A549 (cell line): ENCODE data around the gene MLX. TPM values are rescaled to one million over a fixed set of nuclear protein-coding genes. Genes with fewer than 3 reads are reported as not detected.

Experiments
- ATAC-seq, 2 experiments: fragments of 200-7000 bp in 1 of 2; fragments of >200 bp in 1 of 2; cut with Nextera tagmentation in 1 of 2; cut with Tn5 transposase in 1 of 2; 3 replicates each; pipeline versions ENCODE4 v1.8.0 to v1.9.1; 2018 to 2020; ENCODE audit warnings: mild to moderate bottlenecking in 1 of 2, moderate library complexity in 1 of 2
- CTCF ChIA-PET: fragments of 300-600 bp; sonication (Branson Sonifier 250); formaldehyde crosslinking; extraction: SDS; loops from one replicate; lab custom pipeline; 2021; ENCODE audit warnings: antibody characterized with exemption, inconsistent platforms; lab: Yijun Ruan, JAX
- POLR2A ChIA-PET: fragments of 350-600 bp; formaldehyde crosslinking; extraction: SDS; loops from one replicate; lab custom pipeline; 2021; ENCODE audit warnings: antibody characterized with exemption, inconsistent platforms; lab: Yijun Ruan, JAX
- DNase-seq, 2 experiments: peaks; one replicate each; pipeline versions ENCODE4 v3.0.0 to v3.0.0-alpha.2; 2011 to 2016; ENCODE audit warnings: low read depth in 1 of 2, low spot score in 1 of 2
- FAIRE-seq: peaks from 2 replicates; lab custom pipeline; 2011; peaks lifted over from hg19 to GRCh38; lab: Jason Lieb, UNC
- H3K27ac ChIP-seq, 2 experiments: fragments of >200 bp; sonication (Bioruptor Twin); formaldehyde crosslinking; 3 replicates each; pipeline ENCODE4 v1.5.1; 2016 to 2017
- H3K4me1 ChIP-seq: fragments of >200 bp; sonication (Bioruptor Twin); formaldehyde crosslinking; 3 replicates; pipeline ENCODE4 v1.6.1; 2016
- H3K4me2 ChIP-seq: fragments of >200 bp; sonication (Bioruptor Twin); formaldehyde crosslinking; 3 replicates; pipeline ENCODE4 v1.6.1; 2016
- H3K4me3 ChIP-seq: fragments of >200 bp; sonication (Bioruptor Twin); formaldehyde crosslinking; 3 replicates; pipeline ENCODE4 v1.5.1; 2016
- H3K9me3 ChIP-seq: fragments of >200 bp; sonication (Bioruptor Twin); formaldehyde crosslinking; 3 replicates; pipeline ENCODE4 v1.6.1; 2016
- ATOH8 ChIP-seq: fragments of 250-450 bp; sonication (Bioruptor Pico); IDR thresholded peaks from 2 replicates; pipeline ENCODE4 v1.5.0; 2020; ENCODE audit warnings: low read depth, mild to moderate bottlenecking, moderate library complexity
- BCL3 ChIP-seq: fragments of >200 bp; sonication (Bioruptor Twin); formaldehyde crosslinking; IDR thresholded peaks from 3 replicates; pipeline ENCODE4 v1.6.1; 2016
- CEBPB ChIP-seq, 2 experiments: fragments of >200 bp in 1 of 2; sonication (Bioruptor Twin) in 1 of 2; formaldehyde crosslinking in 1 of 2; IDR thresholded peaks; 2 replicates each; pipeline ENCODE4 v1.6.1; 2012 to 2016
- CHD4 ChIP-seq: fragments of 200-600 bp; sonication (generic); IDR thresholded peaks from 2 replicates; pipeline ENCODE4 v1.6.1; 2016; ENCODE audit warnings: antibody characterized with exemption, mild to moderate bottlenecking, borderline replicate concordance
- E2F6 ChIP-seq: IDR thresholded peaks from 2 replicates; pipeline ENCODE4 v1.6.1; 2012; ENCODE audit warnings: low read depth, borderline replicate concordance
- ELK1 ChIP-seq: fragments of 150-350 bp; IDR thresholded peaks from 2 replicates; pipeline ENCODE4 v1.6.1; 2014; ENCODE audit warnings: low read depth, mild to moderate bottlenecking, low read length
- FOSB ChIP-seq: fragments of 250-450 bp; sonication (Bioruptor Pico); IDR thresholded peaks from 2 replicates; pipeline ENCODE4 v1.5.0; 2020; ENCODE audit warnings: mild to moderate bottlenecking, moderate library complexity
- FOXS1 ChIP-seq: fragments of 250-450 bp; sonication (Bioruptor Pico); IDR thresholded peaks from 2 replicates; pipeline ENCODE4 v1.5.0; 2020; ENCODE audit warnings: mild to moderate bottlenecking, moderate library complexity
- GATA3 ChIP-seq: IDR thresholded peaks from 2 replicates; pipeline ENCODE4 v1.6.1; 2012; ENCODE audit warnings: borderline replicate concordance
- HES2 ChIP-seq: fragments of >200 bp; sonication (Bioruptor Twin); formaldehyde crosslinking; IDR thresholded peaks from 2 replicates; pipeline ENCODE4 v1.6.1; 2016
- HEYL ChIP-seq: fragments of 250-450 bp; sonication (Bioruptor Pico); IDR thresholded peaks from 2 replicates; pipeline ENCODE4 v1.8.0; 2021; ENCODE audit warnings: mild to moderate bottlenecking, moderate library complexity
- HOXA7 ChIP-seq: fragments of 250-450 bp; sonication (Bioruptor Pico); IDR thresholded peaks from 2 replicates; pipeline ENCODE4 v1.5.0; 2020; ENCODE audit warnings: mild to moderate bottlenecking, moderate library complexity
- HOXB13 ChIP-seq: fragments of 250-450 bp; sonication (Bioruptor Pico); IDR thresholded peaks from 2 replicates; pipeline ENCODE4 v1.5.0; 2020; ENCODE audit warnings: low read depth, mild to moderate bottlenecking, moderate library complexity
- JUNB ChIP-seq: fragments of >200 bp; sonication (Bioruptor Twin); formaldehyde crosslinking; IDR thresholded peaks from 2 replicates; pipeline ENCODE4 v1.6.1; 2016
- KDM1A ChIP-seq: fragments of 200-600 bp; sonication (generic); IDR thresholded peaks from 2 replicates; pipeline ENCODE4 v1.6.1; 2016; ENCODE audit warnings: low read depth, mild to moderate bottlenecking
- MAFK ChIP-seq: fragments of 450-650 bp; IDR thresholded peaks from 2 replicates; pipeline ENCODE4 v1.6.1; 2014; ENCODE audit not compliant: partially characterized antibody
- MAX ChIP-seq: IDR thresholded peaks from 2 replicates; pipeline ENCODE4 v1.6.1; 2012
- MAZ ChIP-seq: fragments of 150-350 bp; IDR thresholded peaks from 2 replicates; pipeline ENCODE4 v1.6.1; 2014; ENCODE audit warnings: antibody characterized with exemption, low read depth, low read length, borderline replicate concordance
- NR3C1 ChIP-seq: fragments of >200 bp; sonication (Bioruptor Twin); formaldehyde crosslinking; IDR thresholded peaks from 3 replicates; pipeline ENCODE4 v1.6.1; 2017
- PBX3 ChIP-seq: IDR thresholded peaks from 2 replicates; pipeline ENCODE4 v1.6.1; 2012
- PHF8 ChIP-seq: fragments of 200-600 bp; sonication (generic); IDR thresholded peaks from 2 replicates; pipeline ENCODE4 v1.6.1; 2016; ENCODE audit warnings: low read depth, mild to moderate bottlenecking, antibody characterized with exemption, moderate library complexity, borderline replicate concordance
- POLR2A ChIP-seq: IDR thresholded peaks from 2 replicates; pipeline ENCODE4 v1.6.1; 2012; ENCODE audit warnings: mild to moderate bottlenecking, low read length
- RAD21 ChIP-seq, 2 experiments: fragments of >200 bp in 1 of 2; sonication (Bioruptor Twin) in 1 of 2; formaldehyde crosslinking in 1 of 2; IDR thresholded peaks in 1 of 2; conservative IDR thresholded peaks in 1 of 2; 2 replicates in 1 of 2; 3 replicates in 1 of 2; pipeline ENCODE4 v1.6.1; 2012 to 2018; ENCODE audit warnings: inconsistent platforms in 1 of 2
- RCOR1 ChIP-seq: fragments of 150-350 bp; IDR thresholded peaks from 2 replicates; pipeline ENCODE4 v1.6.1; 2014; ENCODE audit warnings: antibody characterized with exemption, low read length, low read depth
- REST ChIP-seq: fragments of 200-600 bp; sonication (generic); IDR thresholded peaks from 2 replicates; pipeline ENCODE4 v1.6.1; 2016; ENCODE audit warnings: antibody characterized with exemption, mild to moderate bottlenecking, moderate library complexity
- SMC3 ChIP-seq: fragments of >200 bp; sonication (Bioruptor Twin); formaldehyde crosslinking; IDR thresholded peaks from 3 replicates; pipeline ENCODE4 v1.6.1; 2018; ENCODE audit warnings: inconsistent platforms
- TFCP2L1 ChIP-seq: fragments of 250-450 bp; sonication (Bioruptor Pico); IDR thresholded peaks from 2 replicates; pipeline ENCODE4 v1.5.0; 2021; ENCODE audit warnings: mild to moderate bottlenecking
- USF2 ChIP-seq: fragments of 450-650 bp; IDR thresholded peaks from 2 replicates; pipeline ENCODE4 v1.6.1; 2014; ENCODE audit warnings: antibody characterized with exemption
- ZNF302 ChIP-seq: fragments of 250-450 bp; sonication (Bioruptor Pico); IDR thresholded peaks from 2 replicates; pipeline ENCODE4 v1.9.0; 2021; ENCODE audit warnings: inconsistent platforms, mild to moderate bottlenecking, moderate library complexity
- WGBS: methylation state at CpG from one replicate; pipeline ENCODE4 v1.1.6; 2017; ENCODE audit errors: missing lambda C conversion rate; 5-methylcytosine and 5-hydroxymethylcytosine counted together
- polyA plus RNA-seq, 4 experiments: library from polyadenylated mRNA; depleted of rRNA in 3 of 4; stranded (reverse); fragments of >200 nt; fragmentation: RNase III in 1 of 4; extraction: RNeasy Plus Mini Kit Qiagen cat#74134 plus additional on column Dnase treatment in 1 of 4; gene quantifications; 2 replicates in 3 of 4; 3 replicates in 1 of 4; pipeline ENCODE4 v1.2.3, GENCODE V29; 2011 to 2017

The MLX gene
- polyA plus RNA-seq, 2 of the 4 experiments (the other 2 are of a cell fraction): 46.3 to 48.0 TPM

- Histone ChIP-seq H3K27ac (peak overlapping the region; percentile 95 to 98), H3K4me3 (peak overlapping the region; percentile 14; the same call in 1 of the 3 replicates), H3K4me1 (peaks cover 63% of the 10 kb centered on the region), H3K4me2 (peak overlapping the region; percentile 83), H3K9me3 (no peaks in the 10 kb centered on the region)
- WGBS: 16% methylated on average over 6 of the region's 6 CpGs
- DNase-seq (peak in 1 of 2 experiments; percentile 84), FAIRE-seq (no peak), ATAC-seq (peak; percentile 10 to 44; a peak in 5 of 6 replicates)
- ChIA-PET CTCF (interaction anchor here (0.5 to 17.8 kb wide), 37 partner anchors 8 to 332 kb away, joined by 3 to 364 read pairs (median 8); partner anchors contain the start of genes CAVIN1 and NAGLU), POLR2A (interaction anchor here (0.6 to 4.5 kb wide), 11 partner anchors 8 to 194 kb away, joined by 3 to 66 read pairs (median 5); partner anchors contain the start of genes CAVIN1, NAGLU and STAT3)
- peak; percentile 40 for TF ChIP-seq JUNB
- TF ChIP-seq USF2: no peak
- TF ChIP-seq GATA3: peak; percentile 10; the same call in 1 of the 2 replicates
- TF ChIP-seq MAFK: no peak
- no peak for TF ChIP-seq CHD4
- no peak for TF ChIP-seq CEBPB (IDR thresholded peaks at IDR 0.05)
- no peak for TF ChIP-seq ZNF302 (CRISPR knock-in tag)
- no peak for TF ChIP-seq SMC3
- 0 out of 2 replicates have a peak, but pooled peaks have one; percentile 48 for TF ChIP-seq HEYL (CRISPR knock-in tag)
- TF ChIP-seq BCL3: peak; percentile 17; the same call in 1 of the 3 replicates
- no peak; the same call in 1 of the 2 replicates for TF ChIP-seq ATOH8
- no peak for TF ChIP-seq TFCP2L1
- TF ChIP-seq E2F6: no peak
- TF ChIP-seq REST: no peak
- TF ChIP-seq FOSB (CRISPR knock-in tag): no peak
- TF ChIP-seq RAD21 (conservative IDR thresholded peaks at IDR 0.05 in 1 of 2, IDR thresholded peaks at IDR 0.05 in 1 of 2): no peak
- TF ChIP-seq MAZ: no peak
- TF ChIP-seq HOXA7 (CRISPR knock-in tag): no peak
- no peak for TF ChIP-seq HOXB13 (CRISPR knock-in tag)
- no peak for TF ChIP-seq RCOR1
- TF ChIP-seq HES2: no peak
- no peak for TF ChIP-seq NR3C1
- TF ChIP-seq PHF8: no peak
- TF ChIP-seq FOXS1 (CRISPR knock-in tag): no peak
- peak; percentile 11; the same call in 1 of the 2 replicates for TF ChIP-seq MAX
- TF ChIP-seq POLR2A: 0 out of 2 replicates have a peak, but pooled peaks have one; percentile 10
- TF ChIP-seq PBX3: no peak
- TF ChIP-seq KDM1A: no peak
- TF ChIP-seq ELK1: no peak
Observed at GRCh38 chr17:42518755-42519545, 48.0 kb upstream of the MLX start.
